ENCODE measurements around the gene KRTAP10-2. TPM values are rescaled to one million over a fixed set of nuclear protein-coding genes. Genes with fewer than 3 reads are reported as not detected.

KRTAP10-2 gene
- total RNA-seq, 1 donor from 2014 or later: not detected

GRCh38 chr21:44549525-44550211 is 1.6 kb downstream of the KRTAP10-2 start:
- peaks cover 11% of the 10 kb centered on the region for H3K27me3 Mint-ChIP-seq (ENCODE audit: low read depth)
- no peak for DNase-seq (ENCODE audit: low spot score)
- peaks cover 19% of the 10 kb centered on the region for H3K9me3 Mint-ChIP-seq (ENCODE audit: low read depth)
- no peak overlapping the region for H3K4me3 Mint-ChIP-seq (ENCODE audit: unreplicated experiment)
- peaks cover 16% of the 10 kb centered on the region for H3K4me1 Mint-ChIP-seq (ENCODE audit: low read depth)
- H3K27ac Mint-ChIP-seq (ENCODE audit: unreplicated experiment): no peak overlapping the region
- no peak for TF ChIP-seq CTCF (IDR thresholded peaks at IDR 0.05)
- H3K36me3 Mint-ChIP-seq (ENCODE audit: low read depth): peaks cover 13% of the 10 kb centered on the region

GRCh38 chr21:44548922-44549321 is 2.4 kb downstream of the KRTAP10-2 start:
- Mint-ChIP-seq H3K4me1 (ENCODE audit: low read depth) (peaks cover 16% of the 10 kb centered on the region), H3K27me3 (ENCODE audit: low read depth) (peaks cover 11% of the 10 kb centered on the region), H3K4me3 (ENCODE audit: unreplicated experiment) (no peak overlapping the region), H3K9me3 (ENCODE audit: low read depth) (peaks cover 19% of the 10 kb centered on the region), H3K27ac (ENCODE audit: unreplicated experiment) (no peak overlapping the region), H3K36me3 (ENCODE audit: low read depth) (peaks cover 13% of the 10 kb centered on the region)
- no peak for TF ChIP-seq CTCF (IDR thresholded peaks at IDR 0.05)
- DNase-seq (ENCODE audit: low spot score): no peak

GRCh38 chr21:44548381-44548780 is 2.9 kb downstream of the KRTAP10-2 start:
- peaks cover 19% of the 10 kb centered on the region for H3K9me3 Mint-ChIP-seq (ENCODE audit: low read depth)
- no peak overlapping the region for H3K4me3 Mint-ChIP-seq (ENCODE audit: unreplicated experiment)
- peaks cover 13% of the 10 kb centered on the region for H3K36me3 Mint-ChIP-seq (ENCODE audit: low read depth)
- H3K4me1 Mint-ChIP-seq (ENCODE audit: low read depth): peaks cover 16% of the 10 kb centered on the region
- H3K27ac Mint-ChIP-seq (ENCODE audit: unreplicated experiment): no peak overlapping the region
- peaks cover 11% of the 10 kb centered on the region for H3K27me3 Mint-ChIP-seq (ENCODE audit: low read depth)
- TF ChIP-seq CTCF (IDR thresholded peaks at IDR 0.05): no peak
- DNase-seq (ENCODE audit: low spot score): no peak

- H3K9me3 Mint-ChIP-seq (ENCODE audit: low read depth): peaks cover 19% of the 10 kb centered on the region
- no peak for DNase-seq (ENCODE audit: low spot score)
- peaks cover 16% of the 10 kb centered on the region for H3K4me1 Mint-ChIP-seq (ENCODE audit: low read depth)
- H3K4me3 Mint-ChIP-seq (ENCODE audit: unreplicated experiment): no peak overlapping the region
- peaks cover 13% of the 10 kb centered on the region for H3K36me3 Mint-ChIP-seq (ENCODE audit: low read depth)
- H3K27ac Mint-ChIP-seq (ENCODE audit: unreplicated experiment): no peak overlapping the region
- peaks cover 11% of the 10 kb centered on the region for H3K27me3 Mint-ChIP-seq (ENCODE audit: low read depth)
- TF ChIP-seq CTCF (IDR thresholded peaks at IDR 0.05): no peak
These were observed 3.5 kb downstream of the KRTAP10-2 start for GRCh38 chr21:44547656-44548331.

- Mint-ChIP-seq H3K4me1 (ENCODE audit: low read depth) (peaks cover 10% of the 10 kb centered on the region), H3K27me3 (ENCODE audit: low read depth) (peaks cover 6% of the 10 kb centered on the region), H3K4me3 (ENCODE audit: unreplicated experiment) (no peak overlapping the region), H3K27ac (ENCODE audit: unreplicated experiment) (no peak overlapping the region), H3K36me3 (ENCODE audit: low read depth) (peaks cover 13% of the 10 kb centered on the region), H3K9me3 (ENCODE audit: low read depth) (peaks cover 19% of the 10 kb centered on the region)
- no peak for TF ChIP-seq CTCF (IDR thresholded peaks at IDR 0.05)
- DNase-seq (ENCODE audit: low spot score): no peak
These were observed 6.7 kb downstream of the KRTAP10-2 start for GRCh38 chr21:44544566-44544965.

Measured in chondrocyte (in vitro differentiated cells).